ENCODE results near the gene PARD6G.

PARD6G gene

GRCh38 chr18:80124131-80124530 lies 123.2 kb downstream of the PARD6G start:
- no peaks in the 10 kb centered on the region for H3K9me2 ChIP-seq (ENCODE audit: low read depth, low read length)
- no peak overlapping the region for H2AFZ ChIP-seq (ENCODE audit: low read length)
- no peaks in the 10 kb centered on the region for H3K4me1 ChIP-seq (ENCODE audit: insufficient read depth, low read length, severe bottlenecking)
- H3K27me3 ChIP-seq (ENCODE audit: insufficient read depth, low read length) = no peaks in the 10 kb centered on the region
- peaks cover 49% of the 10 kb centered on the region for H3K79me2 ChIP-seq (ENCODE audit: insufficient read depth, low read length)
- no peak overlapping the region for H3K4me2 ChIP-seq (ENCODE audit: low read length)
- no peak overlapping the region for H3K4me3 ChIP-seq (ENCODE audit: low read depth, low read length, poor library complexity, severe bottlenecking)
- no peak for TF ChIP-seq EZH2 (IDR thresholded peaks at IDR 0.05; ENCODE audit: borderline replicate concordance, low read length)
- no peak for TF ChIP-seq CTCF (IDR thresholded peaks at IDR 0.05; ENCODE audit: low read length)
- H3K9me3 ChIP-seq (ENCODE audit: low read length) = peaks cover 3% of the 10 kb centered on the region; the same call in 1 of the 2 replicates
- peaks cover 64% of the 10 kb centered on the region for H3K36me3 ChIP-seq (ENCODE audit: insufficient read depth, low read length)
- no peaks in the 10 kb centered on the region for H3F3A ChIP-seq (ENCODE audit: insufficient read depth, low read length)
- no peak overlapping the region for H3K27ac ChIP-seq (ENCODE audit: low read depth, low read length, poor library complexity, severe bottlenecking)
- H3K9ac ChIP-seq (ENCODE audit: low read length) = no peak overlapping the region
- no peaks in the 10 kb centered on the region for H4K20me1 ChIP-seq (ENCODE audit: insufficient read depth, low read length)

- Histone ChIP-seq H3K27ac (ENCODE audit: low read depth, low read length, poor library complexity, severe bottlenecking) (no peak overlapping the region), H3K9ac (ENCODE audit: low read length) (no peak overlapping the region), H3K9me3 (ENCODE audit: low read length) (peaks cover 3% of the 10 kb centered on the region; the same call in 1 of the 2 replicates), H4K20me1 (ENCODE audit: insufficient read depth, low read length) (no peaks in the 10 kb centered on the region), H3K27me3 (ENCODE audit: insufficient read depth, low read length) (no peaks in the 10 kb centered on the region), H3K4me3 (ENCODE audit: low read depth, low read length, poor library complexity, severe bottlenecking) (no peak overlapping the region), H3K4me2 (ENCODE audit: low read length) (no peak overlapping the region), H2AFZ (ENCODE audit: low read length) (no peak overlapping the region), H3F3A (ENCODE audit: insufficient read depth, low read length) (no peaks in the 10 kb centered on the region), H3K36me3 (ENCODE audit: insufficient read depth, low read length) (peaks cover 71% of the 10 kb centered on the region), H3K9me2 (ENCODE audit: low read depth, low read length) (no peaks in the 10 kb centered on the region), H3K79me2 (ENCODE audit: insufficient read depth, low read length) (peaks cover 37% of the 10 kb centered on the region), H3K4me1 (ENCODE audit: insufficient read depth, low read length, severe bottlenecking) (no peaks in the 10 kb centered on the region)
- TF ChIP-seq EZH2 (IDR thresholded peaks at IDR 0.05; ENCODE audit: borderline replicate concordance, low read length) (no peak), CTCF (IDR thresholded peaks at IDR 0.05; ENCODE audit: low read length) (no peak)
Observed at GRCh38 chr18:80120932-80121331, 126.4 kb downstream of the PARD6G start.

GRCh38 chr18:80119111-80119510 lies 128.2 kb downstream of the PARD6G start:
- H3K9ac ChIP-seq (ENCODE audit: low read length) = no peak overlapping the region
- no peak overlapping the region for H3K4me2 ChIP-seq (ENCODE audit: low read length)
- no peaks in the 10 kb centered on the region for H3K9me2 ChIP-seq (ENCODE audit: low read depth, low read length)
- H3K4me3 ChIP-seq (ENCODE audit: low read depth, low read length, poor library complexity, severe bottlenecking) = no peak overlapping the region
- no peaks in the 10 kb centered on the region for H3F3A ChIP-seq (ENCODE audit: insufficient read depth, low read length)
- H3K79me2 ChIP-seq (ENCODE audit: insufficient read depth, low read length) = peaks cover 44% of the 10 kb centered on the region
- H3K27ac ChIP-seq (ENCODE audit: low read depth, low read length, poor library complexity, severe bottlenecking) = no peak overlapping the region
- H3K9me3 ChIP-seq (ENCODE audit: low read length) = peaks cover 3% of the 10 kb centered on the region; the same call in 1 of the 2 replicates
- H3K4me1 ChIP-seq (ENCODE audit: insufficient read depth, low read length, severe bottlenecking) = peaks cover 14% of the 10 kb centered on the region
- peaks cover 64% of the 10 kb centered on the region for H3K36me3 ChIP-seq (ENCODE audit: insufficient read depth, low read length)
- H2AFZ ChIP-seq (ENCODE audit: low read length) = no peak overlapping the region
- H3K27me3 ChIP-seq (ENCODE audit: insufficient read depth, low read length) = no peaks in the 10 kb centered on the region
- TF ChIP-seq CTCF (IDR thresholded peaks at IDR 0.05; ENCODE audit: low read length) (no peak), EZH2 (IDR thresholded peaks at IDR 0.05; ENCODE audit: borderline replicate concordance, low read length) (no peak)
- H4K20me1 ChIP-seq (ENCODE audit: insufficient read depth, low read length) = no peaks in the 10 kb centered on the region

Data from OCI-LY1 (cell line).